ENCODE data around the gene TMEM8B. TPM values are rescaled to one million over a fixed set of nuclear protein-coding genes. Genes with fewer than 3 reads are reported as not detected.
A peak's percentile ranks its signal among the peaks of the same experiment; 100 is the strongest.

Gene TMEM8B
- total RNA-seq, 1 experiment from 2014 or later: 9.3 TPM

GRCh38 chr9:35867538-35867937, 38.5 kb downstream of the TMEM8B start:
- Histone ChIP-seq H4K91ac (ENCODE audit: insufficient read length, low read depth, low read length) (no peak overlapping the region), H3K79me2 (ENCODE audit: insufficient read depth, low read length) (no peaks in the 10 kb centered on the region), H3K9me3 (ENCODE audit: control insufficient read depth, low read depth, low read length) (no peaks in the 10 kb centered on the region), H3K14ac (ENCODE audit: insufficient read depth, low read length) (no peak overlapping the region; the same call in 1 of the 2 replicates), H4K20me1 (ENCODE audit: control insufficient read depth, insufficient read depth, insufficient read length) (no peaks in the 10 kb centered on the region), H3K4ac (ENCODE audit: low read depth, low read length) (no peak overlapping the region), H3K56ac (ENCODE audit: insufficient read length, low read depth, low read length) (no peak overlapping the region), H2BK120ac (ENCODE audit: low read depth, low read length, poor library complexity, severe bottlenecking) (no peak overlapping the region), H3K18ac (ENCODE audit: insufficient read length, low read depth, low read length) (no peak overlapping the region), H2BK5ac (ENCODE audit: insufficient read length, low read length) (no peak overlapping the region), H3K9ac (ENCODE audit: extremely low read depth, insufficient read length, low read length) (no peak overlapping the region), H3K23me2 (ENCODE audit: insufficient read length, low read depth, low read length, poor library complexity, severe bottlenecking) (no peaks in the 10 kb centered on the region), H3K4me1 (ENCODE audit: insufficient read depth, low read length) (peaks cover 7% of the 10 kb centered on the region; the same call in 1 of the 2 replicates), H4K5ac (ENCODE audit: insufficient read length, low read depth, low read length) (no peak overlapping the region), H3K27ac (ENCODE audit: insufficient read length, low read depth, low read length) (no peak overlapping the region), H3T11ph (ENCODE audit: low read length) (no peak overlapping the region), H3K79me1 (ENCODE audit: insufficient read depth, low read depth, low read length, poor library complexity, severe bottlenecking) (no peaks in the 10 kb centered on the region), H3K27me3 (ENCODE audit: insufficient read depth, low read length) (no peaks in the 10 kb centered on the region), H3K23ac (ENCODE audit: insufficient read length, low read depth, low read length) (no peak overlapping the region), H2BK20ac (ENCODE audit: low read depth, low read length, poor library complexity, severe bottlenecking) (no peak overlapping the region), H2BK12ac (ENCODE audit: insufficient read length, low read depth, low read length) (no peak overlapping the region), H3K4me2 (ENCODE audit: insufficient read depth, insufficient read length, low read length) (no peak overlapping the region), H4K8ac (replicated peaks; ENCODE audit: insufficient read length, low read depth, low read length) (no peak overlapping the region), H2BK15ac (ENCODE audit: low read depth, low read length) (no peak overlapping the region), H2AFZ (ENCODE audit: low read length) (no peak overlapping the region), H2AK5ac (ENCODE audit: insufficient read length, low read length) (no peak overlapping the region)
- no peak overlapping the region for H3K27ac Mint-ChIP-seq
- TF ChIP-seq CTCF (conservative IDR thresholded peaks at IDR 0.05): no peak
- peaks cover 16% of the 10 kb centered on the region in 2 experiments for H3K4me1 Mint-ChIP-seq
- peaks cover 0 to 3% (median 1%) of the 10 kb centered on the region in 3 experiments; a peak in 4 of 7 replicates for H3K36me3 Mint-ChIP-seq (ENCODE audit: insufficient read depth in 1 of 3, low read depth in 3 of 3)
- H3K27me3 Mint-ChIP-seq (ENCODE audit: low read depth): peaks cover 8% of the 10 kb centered on the region
- peak overlapping the region in 1 of 2 experiments; percentile 36; a peak in 1 of 5 replicates for H3K4me3 Mint-ChIP-seq
- no peak for DNase-seq
- no peaks in the 10 kb centered on the region for H3K9me3 Mint-ChIP-seq
- whole genome bisulfite sequencing (ENCODE audit: extremely low coverage, insufficient read length, low lambda C conversion rate): no CpG with 5 or more reads among the region's 4 CpGs
